Activated CD4-positive, alpha-beta T cell treated with anti-CD3 and anti-CD28 coated beads, Interleukin-2, amount 10 ng/mL, durations not matched to agents 24 days and 14 days (primary cell): ENCODE measurements around the gene GPR15LG. TPM values are rescaled to one million over a fixed set of nuclear protein-coding genes. Genes with fewer than 3 reads are reported as not detected.

Experiments used
- DNase-seq: peaks from one replicate; pipeline ENCODE4 v3.0.0; 2022
- H3K27ac Mint-ChIP-seq: one replicate; pipeline ENCODE4 v1.8.0; 2022; ENCODE audit warnings: mild to moderate bottlenecking, mixed read lengths
- H3K27me3 Mint-ChIP-seq: one replicate; pipeline ENCODE4 v1.8.0; 2022; ENCODE audit warnings: mixed read lengths
- H3K36me3 Mint-ChIP-seq: one replicate; pipeline ENCODE4 v1.8.0; 2022; ENCODE audit warnings: low read depth, mild to moderate bottlenecking, mixed read lengths
- H3K4me1 Mint-ChIP-seq: one replicate; pipeline ENCODE4 v1.8.0; 2021; ENCODE audit warnings: mixed read lengths
- H3K4me3 Mint-ChIP-seq: one replicate; pipeline ENCODE4 v1.8.0; 2022; ENCODE audit warnings: mild to moderate bottlenecking, moderate library complexity, mixed read lengths
- H3K9me3 Mint-ChIP-seq: one replicate; pipeline ENCODE4 v1.8.0; 2021; ENCODE audit warnings: mixed read lengths
- intact Hi-C: fragments of 100-400 bp; cut with micrococcal nuclease; formaldehyde crosslinking; loops from one replicate; pipeline ENCODE4 v1.15.1; 2023
- total RNA-seq: library from RNA; stranded (reverse); gene quantifications from 2 replicates; pipeline ENCODE4 v1.2.3, GENCODE V29; 2022

GPR15LG gene
- total RNA-seq, 1 donor from 2014 or later, result not detected

- H3K36me3 Mint-ChIP-seq, result no peaks in the 10 kb centered on the region
- H3K4me3 Mint-ChIP-seq, result no peak overlapping the region
- H3K9me3 Mint-ChIP-seq, result peaks cover 1% of the 10 kb centered on the region
- H3K4me1 Mint-ChIP-seq, result no peaks in the 10 kb centered on the region
- no peak overlapping the region for H3K27ac Mint-ChIP-seq
- no peak for DNase-seq
- intact Hi-C loops, result no loop called here
- peaks cover 4% of the 10 kb centered on the region for H3K27me3 Mint-ChIP-seq
Observed at GRCh38 chr10:84224411-84225028, 50.9 kb downstream of the GPR15LG start.

- Mint-ChIP-seq H3K36me3 (no peaks in the 10 kb centered on the region), H3K4me1 (no peaks in the 10 kb centered on the region), H3K27ac (no peak within 1 kb of the TSS), H3K4me3 (no peak within 1 kb of the TSS), H3K27me3 (peaks cover 4% of the 10 kb centered on the region), H3K9me3 (no peaks in the 10 kb centered on the region)
- intact Hi-C loops, result no loop called here
- DNase-seq, result no peak
Observed at GRCh38 chr10:84225427-84226173, 52.0 kb downstream of the GPR15LG start, which contains the start of gene LRIT2. Gene LRIT2, minus strand, starts transcription at chr10:84225544. Its CDS starts 24 bp downstream, at chr10:84225520.

- intact Hi-C loops, result no loop called here
- Mint-ChIP-seq H3K9me3 (no peaks in the 10 kb centered on the region), H3K36me3 (no peaks in the 10 kb centered on the region), H3K27ac (no peak overlapping the region), H3K4me1 (no peaks in the 10 kb centered on the region), H3K4me3 (no peak overlapping the region), H3K27me3 (peaks cover 4% of the 10 kb centered on the region)
- no peak for DNase-seq
Observed at GRCh38 chr10:84226616-84227015, 53.0 kb downstream of the GPR15LG start.

GRCh38 chr10:84227810-84228209 is 54.2 kb downstream of the GPR15LG start:
- DNase-seq, result no peak
- Mint-ChIP-seq H3K36me3 (no peaks in the 10 kb centered on the region), H3K27ac (no peak overlapping the region), H3K4me3 (no peak overlapping the region), H3K27me3 (peaks cover 4% of the 10 kb centered on the region), H3K9me3 (no peaks in the 10 kb centered on the region), H3K4me1 (no peaks in the 10 kb centered on the region)
- intact Hi-C loops, result no loop called here

- Mint-ChIP-seq H3K9me3 (no peaks in the 10 kb centered on the region), H3K36me3 (no peaks in the 10 kb centered on the region), H3K4me3 (no peak overlapping the region), H3K27ac (no peak overlapping the region), H3K4me1 (no peaks in the 10 kb centered on the region), H3K27me3 (peaks cover 4% of the 10 kb centered on the region)
- intact Hi-C loops, result no loop called here
- no peak for DNase-seq
Observed at GRCh38 chr10:84230359-84230758, 56.8 kb downstream of the GPR15LG start.

- no peaks in the 10 kb centered on the region for H3K9me3 Mint-ChIP-seq
- H3K4me3 Mint-ChIP-seq, result no peak overlapping the region
- H3K27me3 Mint-ChIP-seq, result peaks cover 2% of the 10 kb centered on the region
- no peak overlapping the region for H3K27ac Mint-ChIP-seq
- no peaks in the 10 kb centered on the region for H3K4me1 Mint-ChIP-seq
- no peaks in the 10 kb centered on the region for H3K36me3 Mint-ChIP-seq
- intact Hi-C loops, result no loop called here
- no peak for DNase-seq
Observed at GRCh38 chr10:84232376-84232775, 58.8 kb downstream of the GPR15LG start.

- intact Hi-C loops, result no loop called here
- H3K27me3 Mint-ChIP-seq, result peaks cover under 1% of the 10 kb centered on the region
- no peaks in the 10 kb centered on the region for H3K36me3 Mint-ChIP-seq
- H3K4me3 Mint-ChIP-seq, result no peak overlapping the region
- no peak for DNase-seq
- no peaks in the 10 kb centered on the region for H3K4me1 Mint-ChIP-seq
- no peak overlapping the region for H3K27ac Mint-ChIP-seq
- no peaks in the 10 kb centered on the region for H3K9me3 Mint-ChIP-seq
Observed at GRCh38 chr10:84233940-84234339, 60.3 kb downstream of the GPR15LG start.

- no peaks in the 10 kb centered on the region for H3K4me1 Mint-ChIP-seq
- DNase-seq, result no peak
- intact Hi-C loops, result no loop called here
- no peaks in the 10 kb centered on the region for H3K9me3 Mint-ChIP-seq
- no peak overlapping the region for H3K27ac Mint-ChIP-seq
- H3K27me3 Mint-ChIP-seq, result no peaks in the 10 kb centered on the region
- H3K4me3 Mint-ChIP-seq, result no peak overlapping the region
- no peaks in the 10 kb centered on the region for H3K36me3 Mint-ChIP-seq
Observed at GRCh38 chr10:84234479-84234878, 60.9 kb downstream of the GPR15LG start.

Other genes starting within 250 kb of the GPR15LG start
- 145 and 148 TPM in 2 replicates for gene GHITM, start 34.3 kb upstream of the GPR15LG start, total RNA-seq
- 0.26 and 0.33 TPM in 2 replicates for gene CDHR1, start 20.7 kb downstream of the GPR15LG start, total RNA-seq
- not detected in 2 replicates for gene LRIT2, start 51.7 kb downstream of the GPR15LG start, total RNA-seq
- not detected in 2 replicates for gene LRIT1, start 67.7 kb downstream of the GPR15LG start, total RNA-seq
- not detected in 2 replicates for gene RGR, start 71.3 kb downstream of the GPR15LG start, total RNA-seq
- gene CCSER2, start 154.8 kb downstream of the GPR15LG start, total RNA-seq, result 42.9 and 45.6 TPM in 2 replicates